ENCODE results near the gene CCDC33.

The CCDC33 gene

DNA sequence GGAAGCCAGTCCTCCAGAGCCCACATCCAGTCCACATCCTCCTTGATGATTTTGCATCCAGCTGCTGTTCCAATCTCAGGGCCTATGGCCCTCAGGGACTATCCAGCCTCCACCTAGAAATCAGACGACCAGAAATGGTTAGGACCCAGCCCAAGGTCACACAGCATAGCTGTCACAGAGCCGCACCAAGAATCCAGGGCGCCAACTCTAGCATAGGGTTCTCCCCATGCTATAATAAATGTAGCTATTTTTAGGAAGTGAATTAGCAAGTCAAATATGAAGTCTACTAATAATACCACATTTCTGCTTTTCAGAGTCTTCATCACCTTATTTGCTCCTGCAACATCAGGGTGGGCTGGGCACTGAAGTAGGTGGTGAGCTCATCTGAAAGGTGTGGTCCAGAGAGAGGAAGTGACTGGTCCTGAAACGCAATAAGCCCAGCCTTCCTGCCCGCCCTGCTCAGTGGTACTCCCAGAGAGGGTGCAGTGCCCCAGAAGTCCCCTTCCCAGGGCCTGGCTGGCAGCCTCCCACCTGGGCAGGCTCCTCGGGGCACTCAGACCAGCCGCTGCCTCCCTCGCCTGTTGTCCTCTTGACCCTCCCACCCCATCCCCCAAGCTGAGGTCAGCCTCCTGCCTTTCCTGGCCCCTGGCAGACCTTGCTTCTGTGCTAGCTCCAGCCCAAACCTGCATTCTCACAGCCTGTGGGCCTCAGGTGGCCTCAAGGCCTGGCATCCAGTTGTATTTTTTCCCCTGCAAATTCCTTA is 148.9 kb downstream of the CCDC33 start:
- peak; percentile 67 for DNase-seq

DNA sequence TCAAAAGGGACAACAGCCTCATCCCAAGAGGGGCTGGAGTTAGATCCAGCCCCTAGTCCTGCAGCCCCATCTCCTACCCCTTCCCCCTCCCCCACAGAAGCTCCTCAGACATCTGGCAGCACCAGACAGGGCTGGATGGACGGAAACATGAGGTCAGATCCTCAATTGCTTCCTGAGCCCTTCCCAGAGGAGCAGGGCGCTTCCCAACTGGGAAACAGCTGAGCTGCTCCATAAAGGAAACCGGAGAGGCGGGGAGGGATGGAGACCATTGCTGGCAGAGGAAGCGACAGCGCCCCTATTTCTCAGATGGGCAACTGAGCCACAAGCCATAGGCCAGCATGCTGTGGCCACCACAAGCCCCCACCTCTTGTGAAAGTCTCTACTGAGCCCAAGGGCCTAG is 149.6 kb downstream of the CCDC33 start:
- no peak for DNase-seq
